GM18499 (cell line): Measurements from ENCODE around the gene EEF1A2.

Experiments
- ATAC-seq: cut with Tn5 transposase; IDR thresholded peaks from one replicate; pipeline ENCODE4 v1.9.1; 2021; ENCODE audit warnings: moderate number of reproducible peaks; ENCODE audit not compliant: insufficient read depth, unreplicated experiment

EEF1A2 gene

DNA sequence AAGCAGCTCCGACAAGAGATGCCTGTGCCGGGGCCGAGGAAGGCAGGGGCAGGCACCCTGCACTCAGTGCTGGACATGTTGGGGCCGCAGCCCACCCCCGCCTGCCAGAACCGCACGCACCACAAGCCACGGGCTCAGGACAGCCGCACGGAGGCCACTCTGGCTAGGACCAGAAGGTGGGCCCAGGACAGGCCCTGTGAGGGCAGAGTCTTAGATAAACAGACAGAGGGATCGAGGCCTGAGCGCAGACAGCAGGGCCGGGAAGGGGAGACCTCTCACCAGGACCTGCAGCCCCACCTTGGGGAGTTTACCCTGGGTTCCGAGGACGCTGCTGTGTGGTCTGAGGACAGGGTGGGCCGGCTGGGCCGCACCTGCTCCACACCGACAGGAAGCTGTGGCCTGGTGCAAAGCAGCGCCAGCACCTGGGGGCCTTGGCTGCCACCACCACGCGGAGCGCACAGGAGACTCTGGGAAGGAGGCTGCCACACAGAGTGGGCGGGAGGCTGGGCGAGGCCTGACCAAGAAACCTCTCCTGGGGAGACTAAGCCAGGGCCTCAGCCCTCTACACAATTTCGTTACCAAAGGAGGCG, 58.4 kb downstream of the EEF1A2 start:
- ATAC-seq = no peak

- ATAC-seq = no peak
Measured at GRCh38 chr20:63439866-63440265, 59.0 kb downstream of the EEF1A2 start.

- ATAC-seq = no peak
Measured at GRCh38 chr20:63438121-63438520, 60.8 kb downstream of the EEF1A2 start.
